Erythroblast (primary cell): Measurements from ENCODE around the gene GIMAP1.

Experiments used
- GATA1 ChIP-seq: IDR thresholded peaks from 2 replicates; pipeline ENCODE4 v1.6.1; 2011; ENCODE audit warnings: low read depth, mild to moderate bottlenecking, control low read depth, low read length, moderate library complexity
- POLR2A ChIP-seq: IDR thresholded peaks from 2 replicates; pipeline ENCODE4 v1.6.1; 2011; ENCODE audit warnings: mild to moderate bottlenecking, low read length

DNA sequence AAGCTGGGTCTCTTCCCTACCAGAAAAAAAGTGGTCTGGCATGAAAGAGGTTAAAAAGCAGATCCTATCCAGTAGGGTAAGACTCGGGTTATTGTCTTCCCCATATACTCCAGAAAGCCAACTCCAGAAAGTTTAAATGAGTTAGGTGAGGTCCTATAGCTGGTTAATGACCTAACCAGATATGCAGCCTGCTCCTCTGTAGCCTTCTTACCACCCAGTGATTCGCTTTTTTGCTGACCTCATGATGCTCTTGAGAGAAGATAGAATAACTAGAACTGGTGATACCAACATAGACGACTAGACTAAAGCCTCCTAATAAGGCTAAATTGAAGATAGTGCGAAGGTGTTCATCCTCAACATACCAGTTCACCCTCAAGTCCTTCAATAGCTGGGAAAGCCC, 675 bp upstream of the GIMAP1 start:
- TF ChIP-seq POLR2A (no peak), GATA1 (no peak)
